ACC112 (cell line): ENCODE measurements around the gene RTP3.

Experiments
- H2AFZ ChIP-seq: fragments of 200-600 bp; sonication (generic); one replicate; pipeline ENCODE4 v1.6.0; 2017; ENCODE audit warnings: antibody characterized with exemption, low read length; ENCODE audit not compliant: unreplicated experiment
- H3K27ac ChIP-seq: fragments of 200-600 bp; sonication (generic); 2 replicates; pipeline ENCODE4 v1.5.1; 2014; ENCODE audit warnings: low read depth, mild to moderate bottlenecking, antibody characterized with exemption, low read length, moderate library complexity
- H3K27me3 ChIP-seq: fragments of 200-600 bp; sonication (generic); 2 replicates; pipeline ENCODE4 v1.6.1; 2014; ENCODE audit warnings: mild to moderate bottlenecking, antibody characterized with exemption, low read length, moderate library complexity, mixed read lengths; ENCODE audit not compliant: insufficient read depth
- H3K36me3 ChIP-seq: fragments of 200-600 bp; sonication (generic); 2 replicates; pipeline ENCODE4 v1.6.1; 2016; ENCODE audit warnings: mild to moderate bottlenecking, antibody characterized with exemption, low read length, moderate library complexity, mixed read lengths; ENCODE audit not compliant: insufficient read depth
- H3K4me1 ChIP-seq: fragments of 200-600 bp; sonication (generic); one replicate; pipeline ENCODE4 v1.6.1; 2016; ENCODE audit warnings: low read length, mixed read lengths; ENCODE audit not compliant: insufficient read depth, unreplicated experiment, control insufficient read depth
- H3K4me3 ChIP-seq: fragments of 200-600 bp; sonication (generic); 2 replicates; pipeline ENCODE4 v1.5.1; 2014; ENCODE audit warnings: mild to moderate bottlenecking, low read depth, low read length
- H3K79me2 ChIP-seq: fragments of 200-600 bp; sonication (generic); one replicate; pipeline ENCODE4 v1.6.0; 2016; ENCODE audit warnings: low read length; ENCODE audit not compliant: control insufficient read depth, unreplicated experiment, insufficient read depth

RTP3 gene

GRCh38 chr3:46483825-46484224, 14.0 kb upstream of the RTP3 start:
- H3K4me3 ChIP-seq = no peak overlapping the region
- peaks cover under 1% of the 10 kb centered on the region for H3K4me1 ChIP-seq
- no peaks in the 10 kb centered on the region for H3K36me3 ChIP-seq
- H3K27me3 ChIP-seq = peaks cover 4% of the 10 kb centered on the region; the same call in 1 of the 2 replicates
- H3K79me2 ChIP-seq = no peaks in the 10 kb centered on the region
- H2AFZ ChIP-seq = no peak overlapping the region
- H3K27ac ChIP-seq = no peak overlapping the region

- H3K4me3 ChIP-seq = no peak overlapping the region
- H3K36me3 ChIP-seq = no peaks in the 10 kb centered on the region
- no peaks in the 10 kb centered on the region for H3K79me2 ChIP-seq
- H3K4me1 ChIP-seq = peaks cover 7% of the 10 kb centered on the region
- H3K27ac ChIP-seq = no peak overlapping the region
- no peak overlapping the region for H2AFZ ChIP-seq
- 0 out of 2 replicates have a peak, but pooled peaks cover 3% of the 10 kb centered on the region for H3K27me3 ChIP-seq
Measured at GRCh38 chr3:46484388-46484787, 13.4 kb upstream of the RTP3 start.

GRCh38 chr3:46484911-46485778, 12.6 kb upstream of the RTP3 start:
- H3K4me1 ChIP-seq = peaks cover 14% of the 10 kb centered on the region

GRCh38 chr3:46485779-46486175, 12.0 kb upstream of the RTP3 start:
- Histone ChIP-seq H2AFZ (no peak overlapping the region), H3K27me3 (no peaks in the 10 kb centered on the region), H3K4me3 (no peak overlapping the region), H3K79me2 (no peaks in the 10 kb centered on the region), H3K27ac (no peak overlapping the region), H3K36me3 (no peaks in the 10 kb centered on the region), H3K4me1 (peaks cover 18% of the 10 kb centered on the region)

More at GRCh38 chr3:46484911-46485778, 12.6 kb upstream of the RTP3 start:
- Histone ChIP-seq H3K27me3 (no peaks in the 10 kb centered on the region), H3K79me2 (no peaks in the 10 kb centered on the region), H3K4me3 (no peak overlapping the region), H3K36me3 (no peaks in the 10 kb centered on the region), H2AFZ (no peak overlapping the region), H3K27ac (no peak overlapping the region)

- H3K36me3 ChIP-seq = no peaks in the 10 kb centered on the region
- no peak overlapping the region for H3K27ac ChIP-seq
- no peaks in the 10 kb centered on the region for H3K27me3 ChIP-seq
- peaks cover 35% of the 10 kb centered on the region for H3K4me1 ChIP-seq
- H2AFZ ChIP-seq = no peak overlapping the region
- H3K79me2 ChIP-seq = no peaks in the 10 kb centered on the region
- no peak overlapping the region for H3K4me3 ChIP-seq
Measured at GRCh38 chr3:46488735-46489361, 8.9 kb upstream of the RTP3 start.

GRCh38 chr3:46489381-46489780, 8.4 kb upstream of the RTP3 start:
- no peaks in the 10 kb centered on the region for H3K79me2 ChIP-seq
- H3K4me1 ChIP-seq = peaks cover 35% of the 10 kb centered on the region
- no peak overlapping the region for H2AFZ ChIP-seq
- H3K4me3 ChIP-seq = no peak overlapping the region
- no peaks in the 10 kb centered on the region for H3K27me3 ChIP-seq
- H3K27ac ChIP-seq = peak overlapping the region; percentile 75
- no peaks in the 10 kb centered on the region for H3K36me3 ChIP-seq

GRCh38 chr3:46489875-46490274, 7.9 kb upstream of the RTP3 start:
- peaks cover 35% of the 10 kb centered on the region for H3K4me1 ChIP-seq
- H3K4me3 ChIP-seq = no peak overlapping the region
- H2AFZ ChIP-seq = no peak overlapping the region
- H3K79me2 ChIP-seq = no peaks in the 10 kb centered on the region
- no peaks in the 10 kb centered on the region for H3K27me3 ChIP-seq
- peak overlapping the region; percentile 75 for H3K27ac ChIP-seq
- no peaks in the 10 kb centered on the region for H3K36me3 ChIP-seq

GRCh38 chr3:46490338-46491084, 7.3 kb upstream of the RTP3 start:
- peak overlapping the region; percentile 62 for H2AFZ ChIP-seq

GRCh38 chr3:46491089-46492070, 6.4 kb upstream of the RTP3 start:
- Histone ChIP-seq H3K27ac (peak overlapping the region; percentile 75), H2AFZ (peak overlapping the region; percentile 62), H3K4me3 (no peak overlapping the region), H3K4me1 (peaks cover 44% of the 10 kb centered on the region), H3K79me2 (no peaks in the 10 kb centered on the region), H3K27me3 (no peaks in the 10 kb centered on the region), H3K36me3 (no peaks in the 10 kb centered on the region)

More at GRCh38 chr3:46490338-46491084, 7.3 kb upstream of the RTP3 start:
- no peaks in the 10 kb centered on the region for H3K36me3 ChIP-seq
- H3K27me3 ChIP-seq = no peaks in the 10 kb centered on the region
- no peaks in the 10 kb centered on the region for H3K79me2 ChIP-seq
- H3K4me3 ChIP-seq = no peak overlapping the region
- peaks cover 35% of the 10 kb centered on the region for H3K4me1 ChIP-seq
- H3K27ac ChIP-seq = peak overlapping the region; percentile 75
